ENCODE measurements around the gene PLEKHG1.

GRCh38 chr6:150580489-150580888 lies 19.2 kb upstream of the PLEKHG1 start:
- TF ChIP-seq POLR2A (IDR thresholded peaks at IDR 0.05) (no peak), CTCF (IDR thresholded peaks at IDR 0.05) (no peak)

Data from right lobe of liver (tissue), 4 donors.